Dendritic cell treated with granulocyte-macrophage colony-stimulating factor and Interleukin-4, amounts not matched to agents 40 ng/mL and 50 ng/mL, for 4 days (primary cell): ENCODE data around the gene ERI3.

Experiments
- H3K27ac Mint-ChIP-seq: one replicate; pipeline ENCODE4 v1.8.0; 2022; ENCODE audit warnings: mild to moderate bottlenecking, mixed read lengths
- H3K27me3 Mint-ChIP-seq: one replicate; pipeline ENCODE4 v1.8.0; 2022; ENCODE audit warnings: mild to moderate bottlenecking, mixed read lengths
- H3K36me3 Mint-ChIP-seq: one replicate; pipeline ENCODE4 v1.8.0; 2022; ENCODE audit warnings: low read depth, mixed read lengths
- H3K4me1 Mint-ChIP-seq: one replicate; pipeline ENCODE4 v1.8.0; 2022; ENCODE audit warnings: low read depth, mixed read lengths
- H3K4me3 Mint-ChIP-seq: one replicate; pipeline ENCODE4 v1.8.0; 2022; ENCODE audit warnings: mild to moderate bottlenecking, moderate library complexity, mixed read lengths
- H3K9me3 Mint-ChIP-seq: one replicate; pipeline ENCODE4 v1.8.0; 2022; ENCODE audit warnings: mixed read lengths
- intact Hi-C: fragments of 100-400 bp; cut with micrococcal nuclease; formaldehyde crosslinking; loops from one replicate; pipeline ENCODE4 v1.15.0; 2022

Gene ERI3

DNA sequence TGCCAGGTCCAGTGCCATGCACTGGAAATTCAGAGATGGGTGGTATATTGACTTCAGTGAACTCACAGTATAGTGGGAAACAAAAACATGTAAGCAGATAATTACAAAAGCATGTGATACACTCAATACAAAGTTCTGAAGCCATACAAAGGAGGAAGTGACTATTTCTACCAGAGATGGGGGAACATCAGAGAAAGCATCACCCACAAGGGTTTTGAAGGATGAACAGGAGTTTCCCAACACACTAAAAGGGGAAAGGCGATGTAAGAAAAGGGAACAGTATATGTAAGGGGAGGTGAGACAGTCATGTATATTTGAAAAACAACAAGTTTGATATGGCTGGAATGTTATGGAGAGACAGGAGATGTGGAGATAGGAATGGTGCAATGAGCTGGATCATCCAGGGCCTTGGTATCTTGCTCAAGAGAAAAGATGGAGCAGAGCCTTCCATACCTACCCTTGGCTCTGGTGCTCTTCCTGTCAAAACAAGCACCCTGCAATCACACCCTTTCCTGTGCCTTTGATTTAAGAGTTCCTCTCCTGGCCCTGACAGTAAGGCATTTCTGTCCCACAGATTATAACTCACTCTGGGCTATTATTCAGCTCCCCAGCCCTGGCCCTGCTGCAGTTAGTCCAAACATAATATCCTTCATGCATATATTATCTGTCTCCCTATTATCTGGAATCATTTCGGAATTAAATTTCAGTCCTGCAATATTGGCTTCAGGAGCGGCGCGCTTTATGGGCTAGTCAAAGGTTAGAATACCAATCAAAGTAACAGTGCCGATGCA is 81.3 kb downstream of the ERI3 start:
- no peak overlapping the region for H3K27ac Mint-ChIP-seq
- no peaks in the 10 kb centered on the region for H3K27me3 Mint-ChIP-seq
- peaks cover 14% of the 10 kb centered on the region for H3K4me1 Mint-ChIP-seq
- H3K36me3 Mint-ChIP-seq = peaks cover 8% of the 10 kb centered on the region
- intact Hi-C loops = no loop called here
- H3K9me3 Mint-ChIP-seq = peaks cover 9% of the 10 kb centered on the region
- H3K4me3 Mint-ChIP-seq = no peak overlapping the region

DNA sequence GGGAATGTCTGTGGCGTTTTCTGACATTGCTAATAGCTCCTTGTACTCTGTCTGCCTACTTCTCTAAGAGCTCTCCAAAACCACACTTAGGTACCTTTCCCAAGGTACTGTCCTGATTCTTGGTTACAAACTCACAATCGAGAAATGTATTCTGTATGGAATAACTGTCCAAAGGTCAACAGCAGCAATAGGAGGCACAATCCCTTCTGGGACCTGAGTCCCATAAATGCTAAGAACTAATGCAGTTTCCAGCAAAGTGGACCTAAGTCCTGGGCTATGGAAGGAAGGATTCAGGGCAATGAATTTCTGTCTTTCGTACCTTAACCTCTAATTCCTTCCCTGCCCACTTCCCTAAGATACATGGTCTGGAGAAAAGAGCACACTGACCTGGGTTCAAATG is 82.1 kb downstream of the ERI3 start:
- no peak overlapping the region for H3K27ac Mint-ChIP-seq
- intact Hi-C loops = no loop called here
- H3K4me1 Mint-ChIP-seq = peaks cover 14% of the 10 kb centered on the region
- peaks cover 8% of the 10 kb centered on the region for H3K36me3 Mint-ChIP-seq
- H3K4me3 Mint-ChIP-seq = no peak overlapping the region
- H3K9me3 Mint-ChIP-seq = peaks cover 9% of the 10 kb centered on the region
- H3K27me3 Mint-ChIP-seq = no peaks in the 10 kb centered on the region

DNA sequence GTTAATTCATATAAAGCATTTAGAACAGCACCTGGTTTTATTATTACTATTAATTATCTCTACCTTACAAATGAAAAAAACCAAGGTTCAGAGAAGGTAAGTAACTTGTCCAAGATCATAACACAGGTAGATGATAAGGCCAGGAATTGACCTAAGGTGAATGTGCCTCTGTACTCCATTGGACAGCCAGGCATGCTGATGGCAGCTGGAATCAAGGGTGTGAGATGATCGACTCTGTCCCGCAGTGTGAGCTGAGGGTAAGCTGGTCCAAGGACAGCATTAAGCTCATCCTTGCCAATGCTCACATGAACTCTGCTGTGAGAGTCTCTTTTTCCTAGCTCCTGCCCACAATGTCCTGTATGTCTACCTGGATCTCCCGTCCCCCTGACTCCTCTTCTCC is 83.4 kb downstream of the ERI3 start:
- Mint-ChIP-seq H3K4me3 (no peak overlapping the region), H3K36me3 (peaks cover 8% of the 10 kb centered on the region), H3K27ac (no peak overlapping the region), H3K9me3 (peaks cover 9% of the 10 kb centered on the region), H3K4me1 (peaks cover 21% of the 10 kb centered on the region), H3K27me3 (no peaks in the 10 kb centered on the region)
- intact Hi-C loops = no loop called here

DNA sequence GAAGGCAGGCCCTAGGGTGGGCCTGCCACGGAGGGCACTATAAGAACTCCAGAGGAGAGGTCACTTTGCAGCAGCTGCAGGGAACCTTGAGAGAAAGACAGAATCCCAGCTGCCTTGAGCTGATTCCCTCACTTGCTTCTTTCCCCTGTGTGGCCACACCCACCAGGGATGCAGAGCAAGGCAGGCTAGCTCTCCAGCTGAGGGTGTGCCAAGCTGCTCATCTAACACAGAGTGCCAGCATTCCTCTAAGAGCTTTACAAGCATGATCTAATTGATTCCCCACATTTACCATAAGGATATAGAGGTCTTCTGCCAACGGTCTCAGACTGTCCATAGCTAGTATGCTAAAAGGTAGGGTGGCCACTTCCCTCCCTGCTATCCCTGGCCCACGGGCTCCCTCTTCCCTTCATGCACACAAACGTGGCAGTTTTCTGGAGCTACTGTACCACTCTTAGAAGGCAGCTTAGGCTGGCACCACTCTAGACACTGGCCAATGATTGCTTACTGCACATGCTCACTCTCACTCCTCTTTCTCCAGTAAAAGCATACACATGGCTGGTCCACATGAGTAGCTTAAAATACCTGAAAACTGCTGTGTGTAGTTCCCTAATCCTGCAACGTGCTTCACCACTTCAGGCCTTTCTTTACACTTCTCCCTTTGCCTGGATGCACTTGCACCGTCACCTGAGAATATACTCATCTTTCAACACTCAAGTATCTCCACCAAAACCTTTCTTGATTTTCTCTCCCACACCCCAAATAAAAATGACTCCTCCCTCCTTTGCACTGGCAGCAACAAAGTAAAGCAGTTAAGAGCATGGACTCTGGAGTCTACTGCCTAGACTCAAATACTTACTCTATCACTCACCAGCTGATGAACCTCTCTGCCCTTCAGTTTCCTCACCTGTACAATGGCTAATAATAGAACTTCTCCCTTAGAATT is 84.1 kb downstream of the ERI3 start:
- Mint-ChIP-seq H3K4me3 (no peak overlapping the region), H3K9me3 (peaks cover 9% of the 10 kb centered on the region), H3K27ac (no peak overlapping the region), H3K4me1 (peaks cover 28% of the 10 kb centered on the region), H3K36me3 (peaks cover 8% of the 10 kb centered on the region), H3K27me3 (no peaks in the 10 kb centered on the region)
- intact Hi-C loops = no loop called here

DNA sequence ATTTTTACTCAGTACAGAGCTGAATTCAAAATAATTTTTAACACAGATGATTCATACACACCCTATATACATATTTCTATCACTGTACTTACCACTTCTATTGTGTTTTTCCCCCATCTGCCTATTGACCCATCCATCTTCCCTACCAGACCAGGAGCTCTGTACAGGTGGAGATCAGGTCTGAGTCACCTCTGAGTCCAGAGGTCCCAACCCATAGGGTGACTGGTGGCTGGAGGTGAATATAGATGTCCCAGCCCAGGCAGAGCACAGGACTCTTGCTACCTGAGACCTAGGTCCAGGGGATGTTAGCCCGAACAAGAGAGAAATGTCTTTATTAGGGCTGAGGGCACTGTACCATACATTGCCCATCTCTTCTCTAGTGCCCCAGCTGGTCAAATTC is 87.0 kb downstream of the ERI3 start:
- Mint-ChIP-seq H3K4me3 (no peak overlapping the region), H3K9me3 (no peaks in the 10 kb centered on the region), H3K4me1 (peaks cover 49% of the 10 kb centered on the region), H3K36me3 (no peaks in the 10 kb centered on the region), H3K27ac (no peak overlapping the region), H3K27me3 (no peaks in the 10 kb centered on the region)
- intact Hi-C loops = no loop called here

DNA sequence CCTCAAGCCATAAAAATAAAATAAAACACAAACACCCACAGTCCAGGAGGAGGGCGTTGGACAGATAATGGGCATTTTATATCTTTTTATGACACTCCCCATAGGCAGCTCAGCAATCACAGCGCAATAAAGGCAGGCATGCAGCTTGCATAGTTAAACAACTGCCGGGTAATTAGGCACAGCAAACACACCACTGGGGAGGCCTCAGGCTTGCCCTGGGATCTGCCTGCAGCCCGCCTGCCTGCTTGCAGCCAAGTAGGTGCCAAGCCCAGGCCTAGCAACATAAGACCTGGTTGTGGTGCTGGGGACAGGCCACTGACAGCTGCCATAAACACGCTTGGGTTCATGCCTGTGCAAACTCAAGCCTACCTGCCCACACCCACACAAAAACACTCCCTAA is 87.6 kb downstream of the ERI3 start:
- Mint-ChIP-seq H3K36me3 (no peaks in the 10 kb centered on the region), H3K4me1 (peaks cover 55% of the 10 kb centered on the region), H3K9me3 (no peaks in the 10 kb centered on the region), H3K4me3 (no peak overlapping the region), H3K27me3 (no peaks in the 10 kb centered on the region), H3K27ac (no peak overlapping the region)
- intact Hi-C loops = no loop called here

DNA sequence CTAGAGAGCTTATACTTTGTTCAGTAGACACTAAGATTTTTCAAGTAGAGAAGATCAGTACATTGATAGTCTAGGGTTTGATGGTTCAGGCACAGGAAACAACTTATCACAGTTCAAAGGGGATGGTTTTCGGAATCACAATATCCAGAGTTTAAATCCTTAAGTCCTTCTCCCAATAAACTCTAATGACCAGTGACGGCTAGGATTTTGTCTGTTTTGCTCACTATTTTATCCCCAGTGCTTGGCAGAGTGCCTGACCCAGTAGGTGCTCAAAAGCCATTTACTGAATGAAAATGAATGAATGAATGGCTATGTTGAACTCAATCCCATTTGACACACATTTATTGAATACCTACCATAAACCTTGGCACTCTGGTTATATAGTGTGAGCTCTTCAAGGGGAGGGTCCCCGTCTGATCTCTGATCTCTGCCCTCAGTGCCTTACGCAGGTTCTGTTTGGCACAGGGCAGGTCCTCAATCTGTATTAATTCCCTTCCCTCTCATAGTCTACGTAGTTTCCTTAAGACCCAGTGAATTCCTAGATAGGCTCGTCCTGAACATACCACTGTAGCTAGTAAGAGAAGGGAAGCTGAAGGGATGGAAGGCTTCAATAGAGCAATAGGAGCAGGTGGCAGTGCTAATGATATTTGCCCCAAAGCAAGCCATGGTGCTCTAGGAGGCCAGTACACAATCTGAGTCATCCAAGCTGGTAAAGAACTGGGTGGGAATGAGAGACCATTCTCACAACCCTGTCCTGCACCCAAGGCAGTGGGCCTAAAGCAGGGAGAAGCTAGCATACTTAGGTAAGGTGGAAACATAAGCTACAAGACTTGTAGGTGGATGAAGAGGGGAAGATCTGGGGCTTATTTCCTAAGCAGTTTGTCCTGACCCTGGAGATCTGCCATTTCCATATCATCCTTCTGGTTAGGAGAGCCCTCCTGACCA is 88.4 kb downstream of the ERI3 start:
- intact Hi-C loops = no loop called here
- H3K36me3 Mint-ChIP-seq = no peaks in the 10 kb centered on the region
- no peak overlapping the region for H3K4me3 Mint-ChIP-seq
- H3K27ac Mint-ChIP-seq = no peak overlapping the region
- peaks cover 62% of the 10 kb centered on the region for H3K4me1 Mint-ChIP-seq
- H3K9me3 Mint-ChIP-seq = no peaks in the 10 kb centered on the region
- no peaks in the 10 kb centered on the region for H3K27me3 Mint-ChIP-seq

DNA sequence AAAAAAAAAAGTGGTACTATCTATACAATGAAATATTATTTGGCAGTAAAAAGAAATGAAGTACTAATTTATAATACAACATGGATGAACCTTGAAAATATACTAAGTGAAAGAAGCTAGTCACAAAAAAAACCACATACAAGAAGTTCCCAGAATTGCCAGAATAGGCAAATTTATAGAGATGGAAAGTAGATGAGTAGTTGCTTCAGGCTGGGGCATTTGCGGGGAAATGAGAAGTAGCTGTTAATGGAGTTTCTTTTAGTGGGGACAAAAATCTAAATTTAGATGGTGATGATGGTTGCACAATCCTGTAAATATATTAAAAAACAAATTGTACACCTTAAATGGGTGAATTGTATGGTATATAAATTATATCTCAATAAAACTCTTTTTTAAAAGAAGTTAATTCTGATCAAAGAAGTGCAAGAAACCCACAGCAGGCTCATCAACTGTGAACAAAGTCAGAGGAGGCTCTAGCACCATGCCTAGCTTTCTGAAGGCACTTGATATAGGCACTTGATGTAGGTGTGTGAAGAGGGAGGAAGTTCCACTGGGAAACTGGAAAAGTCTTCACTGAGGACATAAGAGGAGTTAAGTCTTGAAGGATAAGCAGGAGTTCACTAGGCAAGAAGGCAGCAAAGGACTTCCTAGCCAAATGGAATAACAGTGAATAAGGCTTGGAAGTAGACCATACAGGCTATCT is 89.2 kb downstream of the ERI3 start:
- no peak overlapping the region for H3K4me3 Mint-ChIP-seq
- no peaks in the 10 kb centered on the region for H3K36me3 Mint-ChIP-seq
- H3K27ac Mint-ChIP-seq = no peak overlapping the region
- H3K4me1 Mint-ChIP-seq = peaks cover 71% of the 10 kb centered on the region
- no peaks in the 10 kb centered on the region for H3K27me3 Mint-ChIP-seq
- no peaks in the 10 kb centered on the region for H3K9me3 Mint-ChIP-seq
- intact Hi-C loops = no loop called here

DNA sequence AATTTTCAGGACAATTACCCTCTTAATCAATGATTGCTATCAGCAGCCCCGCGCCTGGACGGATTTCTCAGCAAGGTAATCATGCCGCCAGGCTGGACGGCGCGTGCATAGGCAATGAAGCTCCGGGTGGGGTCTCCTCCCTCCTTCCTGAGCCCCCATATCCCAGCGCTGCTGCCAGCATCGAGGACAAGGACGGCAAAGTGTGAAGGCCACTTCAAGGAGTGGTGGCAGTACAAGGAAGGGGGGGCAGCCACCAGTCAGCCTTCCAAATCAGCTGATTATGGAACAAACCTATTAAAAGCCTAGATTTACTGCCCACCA is 90.6 kb downstream of the ERI3 start:
- peaks cover 68% of the 10 kb centered on the region for H3K4me1 Mint-ChIP-seq
- no peaks in the 10 kb centered on the region for H3K36me3 Mint-ChIP-seq
- intact Hi-C loops = no loop called here
- no peaks in the 10 kb centered on the region for H3K9me3 Mint-ChIP-seq
- H3K4me3 Mint-ChIP-seq = no peak overlapping the region
- peak overlapping the region; percentile 82 for H3K27ac Mint-ChIP-seq
- H3K27me3 Mint-ChIP-seq = no peaks in the 10 kb centered on the region

DNA sequence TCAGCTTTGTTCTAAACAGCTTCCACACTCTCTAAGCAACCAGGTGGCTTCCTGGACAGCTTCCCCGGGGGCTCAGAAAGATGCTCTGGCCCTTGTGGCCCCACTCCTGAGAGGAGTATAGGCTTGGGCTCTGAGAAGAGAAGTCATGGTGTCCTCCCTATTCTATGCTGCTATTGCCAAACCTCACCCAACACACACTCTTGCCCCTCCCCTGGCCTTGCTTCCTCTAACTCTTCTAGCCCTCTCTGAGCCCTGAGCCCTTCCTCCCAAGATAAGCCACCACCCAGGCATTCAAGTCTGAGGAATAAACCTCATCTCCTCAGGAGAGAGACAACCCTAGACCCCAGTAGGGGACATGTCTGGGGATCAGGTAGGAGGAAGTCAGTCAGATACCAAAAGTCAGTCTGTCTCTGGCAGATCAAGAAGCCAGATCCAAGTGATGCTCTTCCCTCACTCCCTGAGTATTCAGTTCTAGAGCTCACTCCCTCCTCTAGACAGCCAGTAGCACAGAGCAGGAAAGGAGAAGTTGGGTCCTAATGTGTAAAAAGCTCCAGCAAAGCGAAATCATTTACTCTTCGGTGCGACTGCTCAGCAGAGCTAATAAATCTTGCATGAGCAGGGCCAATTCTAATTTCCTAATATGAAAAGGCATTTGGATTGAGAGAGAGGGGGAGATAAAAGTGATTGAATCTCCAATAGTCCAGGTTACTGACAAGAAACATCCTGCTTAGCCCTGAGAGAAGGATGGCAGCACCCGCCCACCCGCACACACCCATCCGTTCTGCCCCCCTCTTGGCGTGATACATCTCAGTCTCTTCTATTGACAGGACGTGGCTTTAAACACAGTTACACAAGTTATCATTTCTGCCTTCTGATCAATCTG is 91.2 kb downstream of the ERI3 start:
- Mint-ChIP-seq H3K4me3 (no peak overlapping the region), H3K27ac (peak overlapping the region; percentile 82)

DNA sequence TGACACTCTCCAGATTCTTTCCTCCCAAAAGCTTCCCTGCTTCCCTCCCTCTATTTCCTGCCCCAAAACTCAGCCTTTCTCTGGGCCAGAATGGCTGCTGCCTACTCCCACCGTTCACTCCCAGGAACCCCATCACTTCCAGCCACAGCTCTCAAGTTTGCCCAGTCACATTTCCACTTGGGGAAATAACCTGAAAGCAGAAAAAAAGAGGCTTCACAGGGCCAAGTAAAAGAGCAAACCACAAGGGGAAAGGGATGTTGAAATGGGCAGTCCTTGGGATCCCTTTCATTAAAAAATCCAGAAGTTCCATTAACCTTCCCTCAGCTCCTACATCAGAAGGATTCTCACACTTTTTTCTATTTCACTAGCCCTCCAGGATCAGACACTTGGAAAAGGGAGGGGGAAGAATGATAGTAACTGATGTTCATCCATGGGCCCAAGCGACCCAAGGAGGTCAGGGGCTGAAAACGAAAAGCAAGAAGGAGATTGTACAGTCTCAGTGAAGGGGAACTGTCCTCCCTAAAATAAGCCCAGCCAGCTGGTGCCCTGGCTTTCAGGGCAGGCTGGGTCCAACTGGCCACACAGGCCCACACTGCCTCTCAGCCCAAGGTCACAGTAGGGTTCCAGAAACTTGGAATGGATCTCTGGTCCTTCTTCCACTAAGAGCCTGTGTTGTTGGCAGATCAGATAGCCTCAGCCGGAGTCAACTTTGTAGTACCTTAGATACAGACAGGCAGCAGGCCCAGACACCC is 92.1 kb downstream of the ERI3 start:
- intact Hi-C loops = no loop called here
- Mint-ChIP-seq H3K27ac (peak overlapping the region; percentile 82), H3K9me3 (no peaks in the 10 kb centered on the region), H3K36me3 (no peaks in the 10 kb centered on the region), H3K4me1 (peaks cover 68% of the 10 kb centered on the region), H3K27me3 (no peaks in the 10 kb centered on the region), H3K4me3 (no peak overlapping the region)

More for the DNA sequence above, 91.2 kb downstream of the ERI3 start:
- Mint-ChIP-seq H3K9me3 (no peaks in the 10 kb centered on the region), H3K36me3 (no peaks in the 10 kb centered on the region), H3K27me3 (no peaks in the 10 kb centered on the region), H3K4me1 (peaks cover 68% of the 10 kb centered on the region)
- intact Hi-C loops = no loop called here

DNA sequence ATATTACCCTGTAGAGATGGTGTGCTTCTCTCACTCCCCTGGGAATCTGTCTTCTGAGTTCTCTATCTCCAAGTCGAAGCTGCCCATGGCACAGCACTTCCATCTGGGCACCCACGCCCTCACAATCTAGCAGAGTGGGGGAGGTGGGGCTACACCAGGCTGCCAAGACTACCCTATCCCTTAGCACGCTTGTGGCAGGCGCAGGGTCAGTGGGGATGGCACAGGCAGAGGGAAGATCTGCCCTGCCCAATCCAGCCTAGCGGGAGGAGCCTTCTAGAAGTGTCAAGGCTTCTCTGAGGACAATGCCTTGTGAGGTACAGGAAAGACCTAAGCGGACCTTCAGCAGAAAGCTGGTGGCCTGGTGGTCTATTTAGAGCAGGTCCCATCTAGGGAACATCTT is 92.6 kb downstream of the ERI3 start:
- Mint-ChIP-seq H3K36me3 (no peaks in the 10 kb centered on the region), H3K27me3 (no peaks in the 10 kb centered on the region), H3K4me3 (no peak overlapping the region), H3K27ac (peak overlapping the region; percentile 82), H3K4me1 (peaks cover 68% of the 10 kb centered on the region), H3K9me3 (no peaks in the 10 kb centered on the region)
- intact Hi-C loops = no loop called here
